ENCODE data around the gene DNAH6. TPM values are rescaled to one million over a fixed set of nuclear protein-coding genes. Genes with fewer than 3 reads are reported as not detected.

The DNAH6 gene
- total RNA-seq, 1 experiment from 2014 or later, result 0.26 TPM

- Histone ChIP-seq H2BK12ac (ENCODE audit: insufficient read length, low read depth, low read length) (no peak overlapping the region), H3T11ph (ENCODE audit: low read length) (no peak overlapping the region), H3K18ac (ENCODE audit: insufficient read length, low read depth, low read length) (no peak overlapping the region), H3K4ac (ENCODE audit: low read depth, low read length) (no peak overlapping the region), H2BK5ac (ENCODE audit: insufficient read length, low read length) (no peak overlapping the region), H4K91ac (ENCODE audit: insufficient read length, low read depth, low read length) (no peak overlapping the region), H3K79me2 (ENCODE audit: insufficient read depth, low read length) (0 out of 2 replicates have a peak, but pooled peaks cover 2% of the 10 kb centered on the region), H3K27ac (ENCODE audit: insufficient read length, low read depth, low read length) (no peak overlapping the region), H3K79me1 (ENCODE audit: insufficient read depth, low read depth, low read length, poor library complexity, severe bottlenecking) (no peaks in the 10 kb centered on the region), H3K14ac (ENCODE audit: insufficient read depth, low read length) (no peak overlapping the region), H2BK15ac (ENCODE audit: low read depth, low read length) (no peak overlapping the region), H3K4me1 (ENCODE audit: insufficient read depth, low read length) (no peaks in the 10 kb centered on the region), H4K5ac (ENCODE audit: insufficient read length, low read depth, low read length) (no peak overlapping the region), H2BK20ac (ENCODE audit: low read depth, low read length, poor library complexity, severe bottlenecking) (no peak overlapping the region), H4K8ac (replicated peaks; ENCODE audit: insufficient read length, low read depth, low read length) (no peak overlapping the region), H3K4me2 (ENCODE audit: insufficient read depth, insufficient read length, low read length) (no peak overlapping the region), H3K23me2 (ENCODE audit: insufficient read length, low read depth, low read length, poor library complexity, severe bottlenecking) (no peaks in the 10 kb centered on the region), H2AFZ (ENCODE audit: low read length) (no peak overlapping the region), H3K56ac (ENCODE audit: insufficient read length, low read depth, low read length) (no peak overlapping the region), H2AK5ac (ENCODE audit: insufficient read length, low read length) (no peak overlapping the region), H3K23ac (ENCODE audit: insufficient read length, low read depth, low read length) (no peak overlapping the region), H3K9me3 (ENCODE audit: control insufficient read depth, low read depth, low read length) (no peaks in the 10 kb centered on the region), H4K20me1 (ENCODE audit: control insufficient read depth, insufficient read depth, insufficient read length) (no peaks in the 10 kb centered on the region), H3K9ac (ENCODE audit: extremely low read depth, insufficient read length, low read length) (no peak overlapping the region), H2BK120ac (ENCODE audit: low read depth, low read length, poor library complexity, severe bottlenecking) (no peak overlapping the region), H3K27me3 (ENCODE audit: insufficient read depth, low read length) (no peaks in the 10 kb centered on the region)
- peaks cover 1% of the 10 kb centered on the region; the same call in 1 of the 2 replicates for H3K27me3 Mint-ChIP-seq (ENCODE audit: low read depth)
- no peak overlapping the region for H3K27ac Mint-ChIP-seq
- TF ChIP-seq CTCF (conservative IDR thresholded peaks at IDR 0.05), result no peak
- no peak for DNase-seq
- no peak overlapping the region for H3K4me3 Mint-ChIP-seq
- no CpG with 5 or more reads among the region's 10 CpGs for WGBS (ENCODE audit: extremely low coverage, insufficient read length, low lambda C conversion rate)
- H3K36me3 Mint-ChIP-seq (ENCODE audit: insufficient read depth in 1 of 3, low read depth in 3 of 3), result no peaks in the 10 kb centered on the region
- no peaks in the 10 kb centered on the region for H3K9me3 Mint-ChIP-seq
- no peaks in the 10 kb centered on the region for H3K4me1 Mint-ChIP-seq
Observed at GRCh38 chr2:84687498-84688149, 171.3 kb downstream of the DNAH6 start.
